Muscle layer of duodenum (tissue), 2 donors: Measurements from ENCODE around the gene HPS4.

Source experiments
- H3K27ac ChIP-seq: one replicate; pipeline ENCODE4 v1.7.0; 2013; ENCODE audit warnings: mild to moderate bottlenecking, low read length
- H3K27me3 ChIP-seq: one replicate; pipeline ENCODE4 v1.7.0; 2013; ENCODE audit warnings: low read depth, mild to moderate bottlenecking, control low read depth, low read length
- H3K36me3 ChIP-seq, 2 donors: one replicate each; pipeline ENCODE4 v1.7.0; 2013; ENCODE audit warnings: low read length in 2 of 2, control low read depth in 1 of 2, mild to moderate bottlenecking in 1 of 2; ENCODE audit not compliant: insufficient read depth in 2 of 2, control insufficient read depth in 1 of 2
- H3K4me1 ChIP-seq, 2 donors: one replicate each; pipeline ENCODE4 v1.7.0; 2013; ENCODE audit warnings: low read length in 2 of 2, mild to moderate bottlenecking in 2 of 2, control low read depth in 1 of 2, moderate library complexity in 1 of 2; ENCODE audit not compliant: insufficient read depth in 2 of 2, control insufficient read depth in 1 of 2
- H3K4me3 ChIP-seq, 2 donors: one replicate each; pipeline ENCODE4 v1.7.0; 2013; ENCODE audit warnings: low read length in 2 of 2, low read depth in 1 of 2, mild to moderate bottlenecking in 1 of 2
- H3K9me3 ChIP-seq, 2 donors: one replicate each; pipeline ENCODE4 v1.7.0; 2013; ENCODE audit warnings: low read length in 2 of 2, control low read depth in 1 of 2, mild to moderate bottlenecking in 1 of 2; ENCODE audit not compliant: control insufficient read depth in 1 of 2
- donor health status: healthy.

HPS4 gene

DNA sequence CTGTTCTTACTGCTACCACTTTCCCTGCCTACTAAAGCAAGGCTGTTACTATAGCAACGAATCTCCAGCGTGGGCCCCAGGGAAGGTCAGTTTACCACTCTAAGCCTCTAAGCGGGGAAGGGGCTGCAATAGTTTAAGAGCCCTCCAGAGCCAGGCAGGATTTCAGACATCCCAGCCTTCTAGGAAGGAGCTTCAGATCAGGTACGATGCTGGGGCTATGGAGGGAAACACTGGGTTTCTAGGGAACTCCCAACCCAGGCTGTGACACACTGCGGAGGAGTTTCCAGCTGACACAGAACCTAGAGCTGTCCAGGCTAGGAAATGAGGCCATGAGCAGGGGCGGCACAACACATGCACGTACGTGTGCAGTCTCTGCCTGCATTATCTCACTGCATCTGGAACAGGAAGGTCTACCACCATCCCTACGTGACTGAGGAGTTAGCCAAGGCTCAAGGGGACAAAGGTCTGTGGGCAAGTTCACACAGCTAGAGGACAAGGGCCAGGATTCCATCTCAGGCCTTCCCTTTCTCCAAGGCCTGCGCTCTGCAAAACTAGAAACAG, 20.4 kb downstream of the HPS4 start:
- H3K4me3 ChIP-seq = no peak overlapping the region

DNA sequence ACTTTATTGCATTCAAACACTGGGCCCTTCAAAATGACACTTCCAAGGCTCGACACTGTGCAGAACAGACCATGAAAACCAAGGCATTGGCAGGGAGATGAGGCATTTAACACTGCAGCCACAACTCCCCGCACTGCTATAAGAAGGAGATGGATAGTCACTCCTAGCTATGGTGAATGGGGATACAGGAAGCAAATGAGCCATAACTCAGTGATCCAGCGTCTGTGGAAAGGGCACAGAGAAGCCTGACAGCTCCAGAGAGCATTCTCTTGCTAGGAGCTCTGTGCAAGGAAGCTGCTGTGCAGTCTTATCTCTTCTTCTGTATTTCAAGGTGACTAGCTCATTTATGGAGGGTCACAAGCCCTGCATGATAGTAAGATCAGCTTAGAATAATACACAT, 20.9 kb downstream of the HPS4 start:
- Histone ChIP-seq H3K36me3 (peaks cover 55 to 86% of the 10 kb centered on the region in 2 donors), H3K4me1 (no peaks in the 10 kb centered on the region), H3K4me3 (no peak overlapping the region), H3K27ac (no peak overlapping the region), H3K27me3 (no peaks in the 10 kb centered on the region), H3K9me3 (no peaks in the 10 kb centered on the region)

More for the DNA sequence above, 20.4 kb downstream of the HPS4 start:
- no peak overlapping the region for H3K27ac ChIP-seq
- no peaks in the 10 kb centered on the region for H3K9me3 ChIP-seq
- H3K36me3 ChIP-seq = peaks cover 52 to 82% of the 10 kb centered on the region in 2 donors
- H3K4me1 ChIP-seq = no peaks in the 10 kb centered on the region
- H3K27me3 ChIP-seq = no peaks in the 10 kb centered on the region

DNA sequence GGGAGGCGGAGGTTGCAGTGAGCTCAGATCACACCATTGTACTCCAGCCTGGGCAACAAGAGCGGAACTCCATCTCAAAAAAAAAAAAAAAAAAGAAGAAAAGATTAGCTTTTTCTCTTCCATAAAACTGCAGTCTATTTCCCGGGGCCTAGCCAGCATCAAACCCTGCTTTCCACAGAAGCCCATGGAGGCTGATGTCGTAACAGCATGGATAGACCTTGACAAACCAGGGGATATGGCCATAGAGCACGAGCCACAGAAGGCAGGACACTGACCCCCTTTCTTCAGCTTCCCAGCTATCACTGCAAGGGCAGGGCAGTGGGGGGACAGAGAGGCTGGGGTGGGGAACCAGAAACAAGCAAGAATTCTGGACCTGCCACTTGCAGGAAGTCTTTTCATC, 21.5 kb downstream of the HPS4 start:
- no peaks in the 10 kb centered on the region for H3K27me3 ChIP-seq
- H3K27ac ChIP-seq = no peak overlapping the region
- peaks cover 54 to 85% of the 10 kb centered on the region in 2 donors for H3K36me3 ChIP-seq
- no peak overlapping the region for H3K4me3 ChIP-seq
- no peaks in the 10 kb centered on the region for H3K4me1 ChIP-seq
- H3K9me3 ChIP-seq = no peaks in the 10 kb centered on the region

DNA sequence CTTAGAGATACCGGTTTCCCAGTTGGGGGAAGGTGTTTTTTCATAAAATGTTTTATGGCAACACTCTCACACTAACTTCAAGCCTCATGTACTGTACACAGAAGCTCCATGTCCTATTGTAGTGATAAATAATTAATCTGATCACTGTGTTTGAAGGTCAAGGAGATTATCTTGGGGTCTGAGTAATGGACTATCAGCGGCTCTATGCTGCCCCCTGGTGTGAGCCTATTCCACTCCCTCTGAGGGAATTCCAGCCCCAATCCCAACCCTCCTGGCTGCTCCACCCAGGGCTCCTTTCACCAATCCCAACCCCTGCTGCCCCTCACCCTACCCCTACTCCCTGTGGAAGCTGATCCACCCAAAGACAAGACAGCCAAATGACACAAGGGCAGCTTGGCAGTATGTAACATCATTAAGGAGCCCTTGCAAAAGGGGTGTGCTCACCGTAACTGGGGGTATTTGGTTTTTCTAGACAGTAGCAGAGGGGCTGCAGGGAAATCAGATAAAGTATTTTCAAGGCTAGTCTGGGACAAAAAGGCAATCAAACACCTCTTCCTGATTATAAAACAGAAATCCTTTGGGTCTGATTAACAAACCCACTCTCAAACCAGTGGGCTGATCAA, 22.3 kb downstream of the HPS4 start:
- no peaks in the 10 kb centered on the region for H3K9me3 ChIP-seq
- no peaks in the 10 kb centered on the region for H3K27me3 ChIP-seq
- no peak overlapping the region for H3K4me3 ChIP-seq
- H3K4me1 ChIP-seq = no peaks in the 10 kb centered on the region
- peaks cover 52 to 79% of the 10 kb centered on the region in 2 donors for H3K36me3 ChIP-seq
- no peak overlapping the region for H3K27ac ChIP-seq

DNA sequence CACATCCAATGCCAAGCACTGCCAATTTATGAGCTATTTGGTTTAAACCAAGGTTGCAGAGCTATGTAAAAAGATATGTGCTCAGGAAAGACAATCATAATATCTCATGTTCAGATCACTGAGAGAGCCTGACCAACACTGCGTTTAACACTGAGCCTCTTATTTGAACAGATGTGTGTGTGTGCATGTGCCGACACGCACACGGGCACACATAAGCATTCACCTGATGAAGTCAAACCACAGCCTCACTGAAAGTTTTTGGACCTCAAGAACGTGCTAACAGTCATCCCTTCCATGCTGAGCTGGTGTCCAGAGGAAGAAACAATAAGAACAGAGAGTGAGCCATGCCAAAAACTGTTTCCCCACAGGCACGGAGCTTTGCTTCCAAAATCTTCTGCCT, 23.4 kb downstream of the HPS4 start:
- Histone ChIP-seq H3K36me3 (peaks cover 43 to 74% of the 10 kb centered on the region in 2 donors), H3K27ac (no peak overlapping the region), H3K4me1 (no peaks in the 10 kb centered on the region), H3K9me3 (no peaks in the 10 kb centered on the region), H3K27me3 (no peaks in the 10 kb centered on the region), H3K4me3 (no peak overlapping the region)

DNA sequence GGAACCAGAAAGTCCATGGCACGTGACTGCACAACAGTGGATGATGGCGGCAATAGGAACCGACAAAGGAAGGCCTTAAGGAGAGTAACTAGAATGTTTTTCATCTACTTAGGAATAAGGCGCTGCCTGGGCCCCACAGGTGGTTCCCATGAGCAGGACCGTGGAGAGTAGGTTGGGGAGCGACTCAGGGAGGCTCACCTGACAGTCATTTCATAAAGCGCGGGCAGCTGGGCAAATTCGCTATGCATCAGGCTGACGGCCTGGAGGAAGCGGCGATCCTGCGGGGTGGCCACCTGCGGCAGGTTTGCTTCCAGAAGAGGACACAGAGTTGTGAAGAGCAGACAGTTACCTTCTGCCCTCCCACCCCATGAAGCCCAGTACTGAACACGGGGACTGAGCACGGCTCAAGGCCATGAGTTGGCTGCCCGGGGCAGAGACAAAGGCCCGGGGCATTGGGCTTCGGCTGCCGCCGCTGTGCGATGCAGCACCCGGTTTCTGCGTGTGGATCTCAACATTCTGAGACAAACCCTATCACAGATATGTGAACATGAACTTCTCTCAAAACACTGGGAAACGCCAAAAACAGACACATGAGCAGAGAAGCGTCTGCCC, 25.8 kb downstream of the HPS4 start:
- Histone ChIP-seq H3K4me3 (no peak overlapping the region), H3K27ac (no peak overlapping the region), H3K27me3 (no peaks in the 10 kb centered on the region), H3K36me3 (peaks cover 35 to 66% of the 10 kb centered on the region in 2 donors), H3K4me1 (no peaks in the 10 kb centered on the region), H3K9me3 (no peaks in the 10 kb centered on the region)

DNA sequence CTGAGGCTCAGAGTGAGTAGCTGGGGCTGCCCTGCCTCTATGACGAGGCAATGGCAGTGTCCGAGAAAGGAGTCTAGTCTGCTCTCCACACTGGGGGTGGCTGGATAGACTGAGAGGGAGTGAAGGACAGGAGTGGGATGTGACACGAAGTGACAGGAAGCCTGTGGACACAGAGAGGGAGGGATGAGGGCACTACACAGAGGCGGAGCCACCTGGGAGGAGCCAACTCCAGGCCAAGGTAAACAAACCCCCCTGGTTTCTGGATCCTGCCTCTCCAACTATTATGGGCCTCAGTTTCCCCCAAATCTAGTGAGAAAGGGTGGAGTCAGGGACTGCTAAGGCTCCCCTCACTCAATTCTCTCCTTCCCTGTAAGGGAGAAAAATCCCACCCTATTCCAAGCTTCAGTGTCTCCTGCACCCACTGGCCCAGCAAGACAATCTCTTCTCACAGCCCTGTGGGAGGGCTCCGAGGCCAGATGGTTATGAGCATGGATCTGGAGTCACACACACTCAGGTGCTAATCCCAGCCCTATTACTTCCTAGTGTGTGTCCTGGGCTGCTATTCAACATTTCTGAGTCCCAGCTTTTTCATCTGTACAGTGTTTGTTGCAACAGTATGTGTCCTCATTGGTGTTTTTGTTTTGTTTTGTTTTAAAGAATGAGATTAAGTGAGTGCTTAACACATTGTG, 29.6 kb downstream of the HPS4 start:
- H3K4me1 ChIP-seq = no peaks in the 10 kb centered on the region
- peaks cover 48 to 72% of the 10 kb centered on the region in 2 donors for H3K36me3 ChIP-seq
- H3K27ac ChIP-seq = no peak overlapping the region

DNA sequence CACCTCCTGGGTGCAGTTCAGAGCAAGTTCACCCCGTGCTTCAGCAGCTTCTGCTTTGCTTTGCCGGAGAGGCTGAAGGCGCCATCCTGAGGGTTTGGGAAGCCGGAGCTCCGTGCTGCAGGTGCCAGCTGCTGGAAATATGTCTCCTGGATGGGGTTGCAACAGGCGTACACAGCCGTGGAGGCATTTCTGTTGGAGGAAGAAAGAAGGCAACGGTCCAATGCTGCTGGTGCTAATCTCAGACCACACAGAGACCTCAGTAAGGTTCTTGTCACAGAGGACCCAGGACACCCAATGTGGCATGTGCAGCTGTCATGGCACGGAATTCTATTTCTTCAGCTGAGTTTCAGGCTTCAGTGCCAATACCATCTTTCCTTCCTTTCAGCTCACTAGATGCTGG, 30.4 kb downstream of the HPS4 start:
- Histone ChIP-seq H3K4me1 (no peaks in the 10 kb centered on the region), H3K36me3 (peaks cover 45 to 65% of the 10 kb centered on the region in 2 donors), H3K4me3 (no peak overlapping the region), H3K9me3 (no peaks in the 10 kb centered on the region), H3K27me3 (no peaks in the 10 kb centered on the region), H3K27ac (no peak overlapping the region)

More for the DNA sequence above, 29.6 kb downstream of the HPS4 start:
- Histone ChIP-seq H3K9me3 (no peaks in the 10 kb centered on the region), H3K4me3 (no peak overlapping the region), H3K27me3 (no peaks in the 10 kb centered on the region)

DNA sequence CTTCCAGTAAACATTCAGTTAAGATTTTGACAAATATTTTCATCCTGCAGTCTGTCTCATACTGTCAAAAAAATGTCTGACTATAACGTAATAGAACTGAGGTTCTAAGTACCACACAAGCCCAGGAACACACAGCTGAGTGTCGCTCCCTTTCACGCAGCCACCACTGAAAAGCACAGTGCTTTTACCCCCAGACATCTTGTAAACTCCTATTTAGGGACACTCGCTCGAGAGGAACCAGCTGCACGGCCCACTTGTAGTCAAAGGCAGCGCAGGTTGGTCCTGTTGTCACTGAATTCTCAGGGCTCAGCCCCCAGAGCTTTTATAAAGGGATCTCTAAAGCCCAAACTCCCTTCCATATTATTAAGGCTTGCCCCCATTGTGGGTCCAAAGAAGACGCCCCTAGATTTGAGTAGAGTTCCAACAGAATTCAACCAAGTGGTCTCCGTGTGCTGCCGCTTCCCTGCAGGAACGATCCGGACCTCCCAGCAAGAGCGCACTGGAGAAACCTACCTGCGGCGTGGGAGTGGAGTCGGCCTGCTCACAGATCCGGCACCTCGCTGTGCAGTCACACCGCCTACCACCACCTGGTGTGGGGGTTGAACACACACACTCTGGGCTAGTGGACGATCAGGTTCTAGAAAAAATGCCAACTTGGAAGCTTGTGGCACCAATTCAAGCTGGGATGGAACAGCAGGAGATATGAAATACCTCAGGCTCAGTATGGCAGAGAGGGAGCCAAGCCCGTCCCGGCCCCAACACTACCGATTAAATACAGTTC, 31.2 kb downstream of the HPS4 start:
- H3K36me3 ChIP-seq = peaks cover 37 to 57% of the 10 kb centered on the region in 2 donors
- H3K4me1 ChIP-seq = peaks cover 0 to 5% of the 10 kb centered on the region in 2 donors
- no peak overlapping the region for H3K27ac ChIP-seq
- H3K4me3 ChIP-seq = no peak overlapping the region
- H3K9me3 ChIP-seq = no peaks in the 10 kb centered on the region
- H3K27me3 ChIP-seq = no peaks in the 10 kb centered on the region

DNA sequence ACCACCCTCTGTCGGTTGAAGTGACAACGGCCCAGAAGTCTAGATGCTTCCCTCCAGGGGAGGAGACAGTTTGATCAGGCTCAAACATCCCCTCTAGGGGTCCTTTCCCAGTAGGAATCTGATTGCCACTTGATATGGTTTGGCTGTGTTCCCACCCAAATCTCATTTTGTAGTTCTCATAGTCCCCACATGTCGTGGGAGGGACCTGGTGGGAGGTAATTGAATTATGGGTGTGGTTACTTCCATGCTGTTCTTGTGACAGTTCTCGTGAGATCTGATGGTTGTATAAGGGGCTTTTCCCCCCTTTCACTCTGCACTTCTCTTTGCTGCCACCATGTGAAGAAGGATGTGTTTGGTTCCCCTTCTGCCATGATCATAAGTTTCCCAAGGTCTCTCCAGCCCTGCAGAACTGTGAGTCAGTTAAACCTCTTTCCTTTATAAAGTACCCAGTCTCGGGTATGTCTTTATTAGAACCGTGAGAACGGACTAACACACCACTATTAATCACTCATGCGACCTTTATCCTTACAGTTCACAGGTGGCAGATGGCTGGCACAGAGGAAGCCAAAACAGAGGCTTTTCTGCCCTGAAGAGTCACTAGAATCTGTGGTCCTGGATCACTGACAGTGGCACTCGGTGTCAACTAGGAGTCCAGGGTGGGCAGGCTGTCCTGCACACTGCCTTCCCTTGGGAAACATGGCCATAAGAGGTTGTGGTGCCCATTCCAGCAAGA, 33.0 kb downstream of the HPS4 start:
- Histone ChIP-seq H3K27ac (no peak overlapping the region), H3K36me3 (peaks cover 36 to 46% of the 10 kb centered on the region in 2 donors)

More for the DNA sequence above, 33.0 kb downstream of the HPS4 start:
- Histone ChIP-seq H3K9me3 (no peaks in the 10 kb centered on the region), H3K4me1 (peaks cover 0 to 5% of the 10 kb centered on the region in 2 donors), H3K4me3 (no peak overlapping the region), H3K27me3 (no peaks in the 10 kb centered on the region)
